DOHH2 (cell line): Measurements from ENCODE around the gene ZNF568.

ENCODE experiments used
- H3F3A ChIP-seq: fragments of 200-600 bp; sonication (generic), shearing (Covaris generic); 2 replicates; pipeline ENCODE4 v1.6.0; 2016; ENCODE audit warnings: antibody characterized with exemption, mild to moderate bottlenecking; ENCODE audit not compliant: control insufficient read depth, insufficient read depth
- H3K27ac ChIP-seq: fragments of 200-600 bp; sonication (generic); 2 replicates; pipeline ENCODE4 v1.5.1; 2014; ENCODE audit warnings: low read depth, mild to moderate bottlenecking, low read length, moderate library complexity
- H3K27me3 ChIP-seq: fragments of 200-600 bp; sonication (generic); 2 replicates; pipeline ENCODE4 v1.6.1; 2014; ENCODE audit warnings: mild to moderate bottlenecking, low read length, mixed read lengths; ENCODE audit not compliant: control insufficient read depth
- H3K36me3 ChIP-seq: fragments of 200-600 bp; sonication (generic); 2 replicates; pipeline ENCODE4 v1.6.1; 2014; ENCODE audit warnings: mild to moderate bottlenecking, low read length, moderate library complexity, mixed read lengths; ENCODE audit not compliant: control insufficient read depth
- H3K4me1 ChIP-seq: fragments of 200-600 bp; sonication (generic); 2 replicates; pipeline ENCODE4 v1.6.1; 2014; ENCODE audit warnings: mild to moderate bottlenecking, low read length, mixed read lengths; ENCODE audit not compliant: control insufficient read depth
- H3K4me2 ChIP-seq: fragments of 200-600 bp; sonication (generic); 2 replicates; pipeline ENCODE4 v1.6.0; 2014; ENCODE audit warnings: mild to moderate bottlenecking, low read length, moderate library complexity
- H3K4me3 ChIP-seq: fragments of 200-600 bp; sonication (generic); 2 replicates; pipeline ENCODE4 v1.5.1; 2014; ENCODE audit warnings: mild to moderate bottlenecking, low read length, mixed read lengths
- H3K79me2 ChIP-seq: fragments of 200-600 bp; sonication (generic); 2 replicates; pipeline ENCODE4 v1.6.1; 2014; ENCODE audit warnings: mild to moderate bottlenecking, low read length, mixed read lengths; ENCODE audit not compliant: control insufficient read depth
- H3K9me2 ChIP-seq: fragments of 200-600 bp; sonication (generic); replicated peaks from 2 replicates; pipeline ENCODE4 v1.6.1; 2014; ENCODE audit warnings: mild to moderate bottlenecking, low read length, mixed read lengths; ENCODE audit not compliant: control insufficient read depth
- H3K9me3 ChIP-seq: fragments of 200-600 bp; sonication (generic); 2 replicates; pipeline ENCODE4 v1.6.1; 2014; ENCODE audit warnings: antibody characterized with exemption, low read length, mixed read lengths; ENCODE audit not compliant: control insufficient read depth, insufficient read depth
- H4K20me1 ChIP-seq: fragments of 200-600 bp; sonication (generic); 2 replicates; pipeline ENCODE4 v1.6.0; 2014; ENCODE audit warnings: low read depth, mild to moderate bottlenecking, antibody characterized with exemption, low read length, moderate library complexity; ENCODE audit not compliant: control insufficient read depth, insufficient read depth
- CTCF ChIP-seq: fragments of 200-600 bp; sonication (generic); IDR thresholded peaks from one replicate; pipeline ENCODE4 v1.5.1; 2014; ENCODE audit warnings: antibody characterized with exemption, mild to moderate bottlenecking, low read depth, low read length; ENCODE audit not compliant: poor library complexity, severe bottlenecking
- EZH2phosphoT487 ChIP-seq: fragments of 200-600 bp; sonication (generic); IDR thresholded peaks from 2 replicates; pipeline ENCODE4 v1.6.1; 2017; ENCODE audit warnings: borderline replicate concordance, mild to moderate bottlenecking, antibody characterized with exemption, low read length, moderate library complexity, mixed read lengths

Gene ZNF568

GRCh38 chr19:37009871-37010270, 93.7 kb downstream of the ZNF568 start:
- TF ChIP-seq EZH2phosphoT487 (no peak), CTCF (no peak)
- H3K9me2 ChIP-seq, result no peaks in the 10 kb centered on the region
- H3K4me2 ChIP-seq, result no peak overlapping the region
- no peaks in the 10 kb centered on the region for H3K36me3 ChIP-seq
- no peaks in the 10 kb centered on the region for H3K27me3 ChIP-seq
- H3K9me3 ChIP-seq, result peaks cover 59% of the 10 kb centered on the region
- H3K4me3 ChIP-seq, result no peak overlapping the region
- no peak overlapping the region for H3K27ac ChIP-seq
- no peaks in the 10 kb centered on the region for H3F3A ChIP-seq
- no peaks in the 10 kb centered on the region for H4K20me1 ChIP-seq
- H3K4me1 ChIP-seq, result no peaks in the 10 kb centered on the region
- no peaks in the 10 kb centered on the region for H3K79me2 ChIP-seq

GRCh38 chr19:37012093-37012745, 96.1 kb downstream of the ZNF568 start:
- no peaks in the 10 kb centered on the region for H4K20me1 ChIP-seq
- H3K4me2 ChIP-seq, result no peak overlapping the region
- no peaks in the 10 kb centered on the region for H3F3A ChIP-seq
- H3K27ac ChIP-seq, result no peak overlapping the region
- H3K79me2 ChIP-seq, result no peaks in the 10 kb centered on the region
- H3K4me1 ChIP-seq, result no peaks in the 10 kb centered on the region
- no peak overlapping the region for H3K4me3 ChIP-seq
- H3K9me3 ChIP-seq, result peaks cover 77% of the 10 kb centered on the region
- H3K27me3 ChIP-seq, result no peaks in the 10 kb centered on the region
- no peaks in the 10 kb centered on the region for H3K36me3 ChIP-seq
- no peaks in the 10 kb centered on the region for H3K9me2 ChIP-seq
- no peak for TF ChIP-seq CTCF
- TF ChIP-seq EZH2phosphoT487, result no peak

GRCh38 chr19:37014456-37014855, 98.3 kb downstream of the ZNF568 start:
- no peak for TF ChIP-seq CTCF
- TF ChIP-seq EZH2phosphoT487, result no peak
- Histone ChIP-seq H4K20me1 (no peaks in the 10 kb centered on the region), H3K9me3 (peaks cover 65% of the 10 kb centered on the region), H3K36me3 (no peaks in the 10 kb centered on the region), H3K4me3 (no peak overlapping the region), H3K27ac (no peak overlapping the region), H3F3A (no peaks in the 10 kb centered on the region), H3K4me1 (no peaks in the 10 kb centered on the region), H3K4me2 (no peak overlapping the region), H3K79me2 (no peaks in the 10 kb centered on the region), H3K27me3 (no peaks in the 10 kb centered on the region), H3K9me2 (no peaks in the 10 kb centered on the region)
